ENCODE data around the gene MAMLD1.

Gene MAMLD1

DNA sequence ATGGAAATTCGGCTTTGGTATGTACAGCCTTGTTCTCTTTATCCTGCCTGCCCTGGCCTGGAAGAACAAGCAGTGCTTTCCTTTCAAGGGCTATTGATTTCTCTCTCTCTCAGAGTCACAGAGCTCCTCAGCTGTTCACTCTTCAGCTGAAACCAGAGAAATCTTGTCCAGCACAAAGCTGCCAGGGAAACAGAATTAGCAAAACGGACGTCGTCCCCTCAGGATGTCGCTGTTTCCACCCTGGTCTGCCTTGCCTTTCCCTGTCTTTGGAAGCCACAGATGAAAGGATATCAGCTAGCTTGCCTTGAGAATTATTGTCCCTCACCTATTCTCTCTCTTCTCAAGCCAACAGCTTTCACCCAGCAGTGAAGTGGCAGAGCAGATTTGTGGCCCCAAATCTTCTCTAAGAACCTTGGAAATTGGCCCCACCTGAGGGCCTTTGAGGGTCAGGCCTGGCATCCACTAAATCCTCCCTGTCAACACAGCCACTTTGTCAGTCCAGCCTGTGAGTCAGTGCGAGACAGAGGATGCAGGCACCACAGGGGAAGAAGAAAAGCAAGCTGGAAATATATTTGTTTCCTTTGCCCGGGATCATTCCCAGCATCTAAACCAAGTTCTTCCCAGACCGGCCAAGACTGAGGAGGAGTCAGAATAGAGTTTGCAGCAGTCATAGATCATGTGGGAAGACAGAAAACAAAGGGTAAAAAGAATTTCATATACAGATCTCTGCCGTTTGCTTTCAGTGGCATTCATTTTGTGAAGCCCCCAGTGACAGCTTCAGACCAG lies 141.5 kb downstream of the MAMLD1 start:
- DNase-seq, result no peak

- DNase-seq, result no peak
Measured at GRCh38 chrX:150506020-150506419, 142.9 kb downstream of the MAMLD1 start.

GRCh38 chrX:150506486-150506885 lies 143.4 kb downstream of the MAMLD1 start:
- no peak for DNase-seq

DNA sequence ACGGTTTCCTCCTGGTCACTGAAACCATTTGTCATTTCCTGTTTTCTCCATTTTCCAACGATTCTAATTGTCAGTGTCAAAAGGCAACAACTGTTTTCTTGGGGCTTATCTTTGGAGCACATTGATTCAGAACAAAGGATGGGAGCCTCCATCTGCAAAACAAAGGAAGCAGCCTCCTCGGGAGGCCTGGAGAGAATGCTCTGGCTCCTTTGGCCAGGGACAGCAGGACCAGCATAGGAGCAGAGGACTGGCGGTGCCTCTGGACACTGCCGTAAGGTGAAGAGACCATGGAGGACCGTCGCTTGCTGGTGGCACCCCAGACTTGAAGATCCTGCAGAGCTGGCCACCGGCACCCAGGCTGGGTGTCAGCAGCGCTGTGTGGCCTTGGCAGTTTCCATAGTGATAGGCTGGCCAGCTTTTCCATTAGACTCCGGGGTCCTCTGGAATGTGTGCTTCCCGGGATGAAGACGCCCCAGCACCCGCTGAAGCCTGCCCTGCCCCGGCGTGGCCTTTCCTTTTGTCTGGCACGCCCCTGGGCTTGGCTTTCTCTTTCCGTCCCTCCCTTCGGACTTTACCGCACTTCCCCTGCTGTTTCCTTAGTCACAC lies 144.2 kb downstream of the MAMLD1 start:
- DNase-seq, result no peak

DNA sequence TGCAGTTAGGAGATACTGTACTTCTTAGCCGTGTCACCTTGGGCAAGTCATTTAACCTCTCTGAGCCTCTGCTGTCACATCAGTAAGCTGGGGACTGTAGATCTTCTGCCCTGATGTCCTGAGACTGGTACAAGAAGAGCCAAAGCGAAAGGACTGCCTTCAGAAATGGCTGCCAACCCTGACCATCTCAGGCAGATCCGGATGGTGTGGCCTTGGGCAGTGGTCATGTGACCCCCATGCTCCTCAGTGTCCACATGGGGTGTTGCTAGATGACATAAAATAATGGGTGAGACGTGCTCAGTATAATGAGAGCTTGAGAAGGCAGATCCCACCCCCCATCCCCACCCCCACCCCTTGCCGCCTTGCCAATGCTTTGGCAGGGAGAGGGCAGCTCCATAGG lies 144.9 kb downstream of the MAMLD1 start:
- no peak for DNase-seq

DNA sequence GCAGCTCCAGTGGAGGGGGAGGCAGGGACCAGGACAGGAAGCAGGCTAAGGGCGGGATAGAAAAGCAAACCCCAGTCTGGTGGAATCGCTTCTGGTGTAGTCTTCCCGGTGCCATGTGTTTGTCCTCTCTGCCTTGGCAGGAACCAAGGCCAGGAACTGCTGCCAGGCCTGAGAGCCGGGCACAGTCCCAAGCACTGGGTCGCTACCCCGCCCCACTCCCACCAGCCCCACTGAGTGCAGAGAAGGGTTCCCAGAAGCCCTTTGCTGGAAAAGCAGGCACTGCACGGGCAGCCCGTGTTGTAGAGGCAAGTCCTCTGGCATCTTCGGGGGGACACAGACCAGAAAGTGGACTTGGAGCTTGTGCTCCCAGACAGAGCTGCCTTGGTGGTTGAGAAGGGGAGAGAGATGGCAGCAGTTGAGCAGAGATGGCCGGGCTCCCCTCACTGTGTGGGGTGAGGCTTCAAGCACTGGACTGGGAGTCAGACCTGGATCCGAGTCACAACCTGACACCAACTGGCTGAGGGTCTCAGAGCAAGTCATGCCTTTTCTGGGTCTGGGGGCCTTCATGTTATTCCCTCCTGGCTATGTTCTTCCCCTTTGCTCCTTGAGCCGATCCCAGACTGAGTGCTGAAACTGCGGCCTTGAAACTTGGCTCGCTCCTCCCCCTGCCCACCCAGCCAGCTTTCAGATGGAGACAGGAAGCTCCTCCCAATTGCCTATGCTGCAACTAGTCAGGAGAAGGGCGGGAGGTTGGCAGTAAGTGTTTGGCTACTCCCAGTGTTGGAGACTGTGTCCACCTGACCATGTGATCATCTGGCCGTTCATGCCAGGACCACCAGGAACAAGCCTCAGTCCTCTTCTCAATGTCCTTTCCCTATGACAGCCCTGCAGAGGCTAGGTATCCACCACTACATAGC lies 145.6 kb downstream of the MAMLD1 start:
- no peak for DNase-seq

GRCh38 chrX:150509703-150510102 lies 146.6 kb downstream of the MAMLD1 start:
- no peak for DNase-seq

DNA sequence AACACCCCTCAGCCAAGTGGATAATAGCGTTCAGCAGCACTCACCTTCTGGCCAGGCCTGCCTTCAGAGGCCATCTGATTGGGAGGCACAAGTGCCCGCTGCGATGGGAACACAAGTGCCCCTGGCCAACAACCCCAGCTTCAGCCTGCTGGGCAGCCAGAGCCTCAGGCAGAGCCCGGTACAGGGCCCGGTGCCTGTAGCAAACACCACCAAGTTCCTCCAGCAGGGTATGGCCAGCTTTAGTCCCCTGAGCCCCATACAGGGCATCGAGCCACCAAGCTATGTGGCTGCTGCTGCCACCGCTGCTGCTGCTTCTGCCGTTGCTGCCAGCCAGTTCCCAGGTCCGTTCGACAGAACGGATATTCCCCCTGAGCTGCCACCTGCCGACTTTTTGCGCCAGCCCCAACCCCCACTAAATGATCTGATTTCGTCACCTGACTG lies 149.4 kb downstream of the MAMLD1 start:
- DNase-seq, result no peak

- DNase-seq, result no peak
Measured at GRCh38 chrX:150513544-150513943, 150.4 kb downstream of the MAMLD1 start.

- DNase-seq, result no peak
Measured at GRCh38 chrX:150514462-150514861, 151.3 kb downstream of the MAMLD1 start.

DNA sequence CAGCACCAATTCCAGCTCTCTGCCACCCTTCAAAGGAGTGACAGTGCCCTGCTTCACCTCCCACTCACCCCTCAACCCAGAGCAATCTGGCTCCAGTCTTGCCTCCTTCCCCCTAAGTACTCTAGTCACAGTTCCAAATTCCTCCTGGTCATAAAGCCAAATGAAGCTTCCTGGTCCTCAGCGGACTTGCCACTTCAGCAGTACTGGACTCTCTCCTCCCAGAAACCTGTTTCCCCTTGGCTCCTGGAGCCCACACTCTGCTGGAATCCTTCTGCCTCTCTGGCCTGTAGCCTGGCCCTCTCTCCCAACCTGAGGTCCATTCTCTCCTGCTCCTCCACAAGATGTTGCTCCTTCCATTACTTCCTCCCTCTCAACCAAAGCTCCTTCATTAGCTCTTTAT lies 152.7 kb downstream of the MAMLD1 start:
- DNase-seq, result no peak

DNA sequence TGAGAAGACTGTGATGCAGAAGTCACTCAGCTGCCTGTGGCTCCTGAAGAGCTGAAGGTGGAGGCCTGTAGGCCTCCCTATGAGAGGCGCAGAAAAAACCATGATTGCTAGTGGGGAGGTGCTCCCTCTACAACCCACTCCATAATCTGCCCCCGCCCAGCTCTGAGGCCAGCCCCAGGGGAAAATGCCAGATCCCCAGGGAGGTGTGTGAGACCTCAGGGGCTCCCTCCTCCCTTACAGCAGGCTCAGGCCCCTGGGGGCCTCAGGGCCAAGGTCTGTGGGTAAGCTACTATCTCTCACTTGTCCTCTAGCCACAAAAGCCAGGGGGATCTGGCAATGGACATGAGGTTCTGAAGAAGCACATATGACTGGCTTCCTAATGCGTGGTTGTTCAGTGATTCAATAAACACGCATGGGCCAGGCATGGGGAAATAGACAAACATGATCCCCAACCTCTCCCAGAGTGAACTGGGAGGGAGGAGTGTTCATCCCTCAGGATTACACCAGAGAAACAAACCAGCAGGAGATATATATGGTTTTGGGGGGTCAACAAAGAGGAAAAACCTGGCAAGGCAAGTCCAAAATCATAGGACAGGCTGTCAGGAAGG lies 154.3 kb downstream of the MAMLD1 start:
- DNase-seq, result no peak

GRCh38 chrX:150522494-150522893 lies 159.4 kb downstream of the MAMLD1 start:
- DNase-seq, result no peak

GRCh38 chrX:150525061-150525919 lies 162.2 kb downstream of the MAMLD1 start:
- DNase-seq, result no peak

DNA sequence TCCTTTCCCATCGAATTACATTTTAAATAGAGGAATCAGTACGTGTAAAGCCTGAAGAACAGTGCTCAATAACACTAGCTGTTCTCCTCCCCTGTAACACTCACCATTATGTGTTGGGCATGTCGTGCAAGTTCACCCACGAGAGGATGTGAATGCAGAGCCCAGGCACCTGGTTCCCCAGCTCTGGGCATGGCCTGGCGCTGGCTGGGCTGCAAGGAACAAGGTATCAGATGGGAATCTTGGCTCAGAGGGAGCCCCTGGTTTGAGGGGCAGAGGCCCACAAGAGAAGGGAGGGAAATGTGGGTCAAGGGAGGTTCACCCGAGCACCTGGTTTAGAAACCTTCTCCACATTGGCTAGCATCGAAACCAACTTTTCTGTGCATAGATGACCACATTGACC lies 163.6 kb downstream of the MAMLD1 start:
- DNase-seq, result no peak

DNA sequence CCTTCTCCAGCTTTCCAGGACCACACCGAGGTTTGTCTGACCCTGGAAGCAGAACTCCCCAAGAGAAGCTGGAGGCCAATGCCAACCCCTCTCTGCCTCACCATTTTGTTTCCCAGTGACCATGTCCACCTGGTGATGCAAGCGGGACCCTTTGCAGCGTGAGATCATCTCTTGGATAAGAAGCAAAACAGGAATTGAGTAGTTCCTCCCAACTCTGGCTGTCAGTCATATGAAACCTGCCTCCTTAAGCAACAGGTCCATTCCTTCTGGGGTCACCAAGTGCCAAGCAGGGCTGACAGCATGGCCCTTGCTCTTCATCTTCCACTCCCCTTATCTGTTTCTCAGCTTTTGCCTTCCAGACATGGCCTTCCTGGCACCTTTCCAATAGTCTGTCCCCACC lies 164.0 kb downstream of the MAMLD1 start:
- DNase-seq, result no peak

DNA sequence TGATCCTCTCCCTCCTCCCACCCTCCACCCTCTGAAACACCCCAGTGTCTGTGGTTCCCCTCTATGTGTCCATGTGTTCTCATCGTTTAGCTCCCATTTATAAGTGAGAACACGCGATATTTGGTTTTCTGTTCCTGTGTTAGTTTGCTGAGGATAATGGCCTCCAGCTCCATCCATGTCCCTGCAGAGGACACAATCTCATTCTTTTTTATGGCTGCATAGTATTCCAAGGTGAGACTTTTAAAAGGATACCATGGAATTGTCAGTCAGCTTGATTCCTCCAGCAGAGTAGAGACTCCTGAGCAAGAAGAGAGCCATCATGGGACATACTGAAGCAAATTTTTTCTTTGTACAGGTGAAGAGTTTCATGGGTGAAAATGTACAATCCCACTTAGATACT lies 166.5 kb downstream of the MAMLD1 start:
- DNase-seq, result no peak

DNA sequence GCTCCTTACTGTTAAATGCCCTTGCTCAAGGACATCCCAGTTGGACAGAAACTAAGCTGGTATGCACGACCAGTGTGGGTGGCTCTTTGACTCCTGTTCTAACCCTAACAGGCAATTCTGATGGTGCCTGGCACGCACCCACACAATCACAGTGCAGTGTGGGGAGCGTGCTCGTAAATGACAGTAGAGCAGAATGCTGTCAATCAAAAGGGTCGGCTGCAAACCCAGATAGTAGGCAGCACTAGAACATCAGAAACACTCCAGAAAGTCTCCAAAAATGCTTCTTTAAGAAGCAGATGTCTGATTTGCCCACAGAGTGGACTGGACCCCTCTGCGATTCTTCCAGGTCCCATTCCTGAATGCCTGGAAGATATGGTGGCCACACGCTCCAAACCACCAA lies 167.7 kb downstream of the MAMLD1 start:
- DNase-seq, result no peak

- DNase-seq, result no peak
Measured at GRCh38 chrX:150531467-150531866, 168.3 kb downstream of the MAMLD1 start.

- no peak for DNase-seq
Measured at GRCh38 chrX:150533863-150534262, 170.7 kb downstream of the MAMLD1 start.

GRCh38 chrX:150536455-150537116 lies 173.5 kb downstream of the MAMLD1 start:
- DNase-seq, result no peak

DNA sequence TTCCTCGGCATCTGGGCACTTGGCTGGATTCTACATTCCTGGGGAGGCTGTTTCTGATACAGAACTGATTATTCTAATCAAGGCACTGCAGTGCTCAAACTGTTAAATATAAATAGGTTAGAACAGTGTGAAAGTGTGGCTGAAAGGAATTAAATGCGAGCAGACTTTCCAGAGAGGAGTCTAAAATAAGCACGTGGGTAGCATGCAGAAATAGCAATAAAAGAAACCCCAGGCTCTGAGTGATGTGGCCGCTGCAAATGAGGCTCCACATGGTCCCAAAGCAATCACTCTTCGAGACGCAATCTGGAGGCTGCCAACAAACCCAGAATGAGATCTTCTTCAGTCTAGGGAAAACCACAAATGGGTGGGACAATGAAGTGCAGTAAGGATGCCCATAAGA lies 174.7 kb downstream of the MAMLD1 start:
- no peak for DNase-seq
